Lower leg skin (tissue), 4 donors: ENCODE data around the gene IRF2BPL. TPM values are rescaled to one million over a fixed set of nuclear protein-coding genes. Genes with fewer than 3 reads are reported as not detected.

Source experiments
- DNase-seq, 2 donors: peaks; one replicate each; pipeline ENCODE4 v3.0.0-alpha.2; 2019; ENCODE audit warnings: low spot score in 2 of 2
- H3K4me3 ChIP-seq: fragments of 200-600 bp; sonication (generic); 2 replicates; pipeline ENCODE4 v1.5.1; 2017; ENCODE audit warnings: mild to moderate bottlenecking, low read depth; ENCODE audit not compliant: poor library complexity, severe bottlenecking
- CTCF ChIP-seq, 3 donors: fragments of 450-650 bp; IDR thresholded peaks; one replicate each; pipeline ENCODE4 v1.5.1; 2016; ENCODE audit warnings: antibody characterized with exemption in 3 of 3, mild to moderate bottlenecking in 3 of 3, moderate library complexity in 2 of 3
- POLR2A ChIP-seq, 2 donors: fragments of 450-650 bp; IDR thresholded peaks; one replicate each; pipeline ENCODE4 v1.6.1; 2016 to 2017; ENCODE audit warnings: antibody characterized with exemption in 2 of 2, mild to moderate bottlenecking in 1 of 2, moderate library complexity in 1 of 2
- WGBS, 2 donors: methylation state at CpG; one replicate each; pipeline ENCODE4 v1.1.5; 2018; 5-methylcytosine and 5-hydroxymethylcytosine counted together
- intact Hi-C: fragments of 100-400 bp; cut with DNase I; formaldehyde crosslinking; loops from one replicate; pipeline ENCODE4 v1.15.0; 2023; ENCODE audit warnings: low total_unique reads
- total RNA-seq, 4 donors: library from RNA; depleted of rRNA; stranded (reverse); fragments of >200 nt; gene quantifications; one replicate each; pipeline ENCODE4 v1.1.0, GENCODE V29; 2016

Gene IRF2BPL
- total RNA-seq, 4 donors from 2014 or later, result 64.5 to 100 (median 94.0) TPM

GRCh38 chr14:77007183-77007974 is 21.1 kb downstream of the IRF2BPL start:
- peak in 1 of 2 donors; percentile 64 for DNase-seq
- no peak for TF ChIP-seq CTCF (IDR thresholded peaks at IDR 0.05)
- TF ChIP-seq POLR2A (IDR thresholded peaks at IDR 0.05), result no peak
- H3K4me3 ChIP-seq, result no peak overlapping the region

GRCh38 chr14:77006132-77006531 is 22.4 kb downstream of the IRF2BPL start:
- no peak overlapping the region for H3K4me3 ChIP-seq
- intact Hi-C loops, result no loop called here
- TF ChIP-seq POLR2A (IDR thresholded peaks at IDR 0.05), result no peak
- TF ChIP-seq CTCF (IDR thresholded peaks at IDR 0.05), result no peak
- no peak for DNase-seq
- WGBS, 2 donors, result 77 to 79% methylated on average over 9 of the region's 9 CpGs

More at GRCh38 chr14:77007183-77007974, 21.1 kb downstream of the IRF2BPL start:
- intact Hi-C loops, result no loop called here
- 46 to 56% methylated on average over 18 of the region's 18 CpGs for WGBS, 2 donors

- WGBS, 2 donors, result 95 to 97% methylated on average over 3 of the region's 3 CpGs
These were observed 22.9 kb downstream of the IRF2BPL start for GRCh38 chr14:77005559-77005958.

GRCh38 chr14:77004711-77005460 is 23.6 kb downstream of the IRF2BPL start:
- H3K4me3 ChIP-seq, result no peak overlapping the region
- DNase-seq, result no peak
- TF ChIP-seq CTCF (IDR thresholded peaks at IDR 0.05) (no peak), POLR2A (IDR thresholded peaks at IDR 0.05) (no peak)
- intact Hi-C loops, result no loop called here
- WGBS, 2 donors, result 70 to 78% methylated on average over 9 of the region's 9 CpGs

More at GRCh38 chr14:77005559-77005958, 22.9 kb downstream of the IRF2BPL start:
- intact Hi-C loops, result no loop called here
- TF ChIP-seq POLR2A (IDR thresholded peaks at IDR 0.05) (no peak), CTCF (IDR thresholded peaks at IDR 0.05) (no peak)
- no peak for DNase-seq
- H3K4me3 ChIP-seq, result no peak overlapping the region

- intact Hi-C loops, result no loop called here
These were observed 24.4 kb downstream of the IRF2BPL start for GRCh38 chr14:77003960-77004710.

More at GRCh38 chr14:77003960-77004710, 24.4 kb downstream of the IRF2BPL start:
- TF ChIP-seq CTCF (IDR thresholded peaks at IDR 0.05) (no peak), POLR2A (IDR thresholded peaks at IDR 0.05) (no peak)
- 71 to 87% methylated on average over 5 of the region's 5 CpGs for WGBS, 2 donors
- no peak for DNase-seq
- H3K4me3 ChIP-seq, result no peak overlapping the region
